Calu3 (cell line): ENCODE measurements around the gene APOBEC3B. TPM values are rescaled to one million over a fixed set of nuclear protein-coding genes. Genes with fewer than 3 reads are reported as not detected.
"Not testable (repeated sequence)": the region's sequence is repeated elsewhere in the genome, so short reads cannot be mapped to it uniquely, and the experiment has no call there.

Experiments used
- BruUV-seq: library from RNA; stranded (reverse); fragments of 400-500 nt; replicated peaks from 2 replicates; lab custom pipeline; 2021; lab: Mats Ljungman, UMichigan
- CTCF ChIA-PET: fragments of 300-600 bp; sonication (Branson Sonifier 250); formaldehyde crosslinking; loops from one replicate; lab custom pipeline; 2022; ENCODE audit warnings: antibody characterized with exemption; lab: Charles Lee
- DNase-seq: peaks from one replicate; pipeline ENCODE4 v3.0.0; 2022
- H3K27ac Mint-ChIP-seq: one replicate; pipeline ENCODE4 v1.8.0; 2022; ENCODE audit warnings: mixed read lengths; ENCODE audit not compliant: unreplicated experiment
- H3K27me3 Mint-ChIP-seq: one replicate; pipeline ENCODE4 v1.8.0; 2022; ENCODE audit warnings: mixed read lengths; ENCODE audit not compliant: unreplicated experiment
- H3K36me3 Mint-ChIP-seq: one replicate; pipeline ENCODE4 v1.8.0; 2022; ENCODE audit warnings: mild to moderate bottlenecking, moderate library complexity, mixed read lengths; ENCODE audit not compliant: insufficient read depth, unreplicated experiment
- H3K4me1 Mint-ChIP-seq: one replicate; pipeline ENCODE4 v1.8.0; 2022; ENCODE audit warnings: mild to moderate bottlenecking, low read depth, mixed read lengths; ENCODE audit not compliant: unreplicated experiment
- H3K4me3 Mint-ChIP-seq: one replicate; pipeline ENCODE4 v1.8.0; 2022; ENCODE audit warnings: mild to moderate bottlenecking, low read depth, moderate library complexity, mixed read lengths; ENCODE audit not compliant: unreplicated experiment
- H3K9me3 Mint-ChIP-seq: one replicate; pipeline ENCODE4 v1.8.0; 2022; ENCODE audit warnings: low read depth, mixed read lengths; ENCODE audit not compliant: unreplicated experiment
- CTCF ChIP-seq: fragments of 200-600 bp; IDR thresholded peaks from one replicate; pipeline ENCODE4 v1.8.0; 2022; ENCODE audit warnings: antibody characterized with exemption; ENCODE audit not compliant: unreplicated experiment
- intact Hi-C: fragments of 100-400 bp; cut with micrococcal nuclease; formaldehyde crosslinking; loops from one replicate; pipeline ENCODE4 v1.10.0; 2022; ENCODE audit not compliant: unreplicated experiment
- total RNA-seq: library from RNA; stranded (reverse); gene quantifications from 2 replicates; pipeline ENCODE4 v1.2.3, GENCODE V29; 2022

The APOBEC3B gene
- total RNA-seq, 1 experiment from 2014 or later: 43.3 TPM

GRCh38 chr22:38973289-38974169 lies 8.6 kb upstream of the APOBEC3B start:
- peak; percentile 49 for TF ChIP-seq CTCF
- H3K4me3 Mint-ChIP-seq: no peak overlapping the region
- H3K27me3 Mint-ChIP-seq: peaks cover 18% of the 10 kb centered on the region
- no peak overlapping the region for H3K27ac Mint-ChIP-seq
- no peaks in the 10 kb centered on the region for H3K36me3 Mint-ChIP-seq
- DNase-seq: peak; percentile 53
- H3K9me3 Mint-ChIP-seq: peaks cover 3% of the 10 kb centered on the region
- intact Hi-C loops: no loop called here
- CTCF ChIA-PET: interaction anchor here (0.6 kb wide), 2 partner anchors 31 to 474 kb away, joined by 4 to 5 read pairs; no protein-coding TSS in a partner anchor
- H3K4me1 Mint-ChIP-seq: peaks cover 9% of the 10 kb centered on the region
- BruUV-seq: no TSS peak

GRCh38 chr22:38974170-38974825 lies 7.8 kb upstream of the APOBEC3B start:
- DNase-seq: no peak
- no peak for TF ChIP-seq CTCF
- Mint-ChIP-seq H3K4me1 (peaks cover 9% of the 10 kb centered on the region), H3K4me3 (no peak overlapping the region), H3K36me3 (no peaks in the 10 kb centered on the region), H3K9me3 (peaks cover 3% of the 10 kb centered on the region), H3K27ac (no peak overlapping the region), H3K27me3 (peaks cover 18% of the 10 kb centered on the region)
- no TSS peak for BruUV-seq
- intact Hi-C loops: no loop called here
- CTCF ChIA-PET: interaction anchor here (0.6 kb wide), 2 partner anchors 164 to 475 kb away, joined by 4 read pairs; no protein-coding TSS in a partner anchor

GRCh38 chr22:38974826-38975175 lies 7.3 kb upstream of the APOBEC3B start:
- Mint-ChIP-seq H3K27me3 (peaks cover 18% of the 10 kb centered on the region), H3K27ac (no peak overlapping the region), H3K36me3 (no peaks in the 10 kb centered on the region), H3K4me1 (peaks cover 9% of the 10 kb centered on the region), H3K9me3 (peaks cover 3% of the 10 kb centered on the region), H3K4me3 (no peak overlapping the region)
- TF ChIP-seq CTCF: no peak
- CTCF ChIA-PET: interaction anchor here (0.7 kb wide), 1 partner anchor 526 kb away, joined by 3 read pairs; no protein-coding TSS in a partner anchor
- no TSS peak for BruUV-seq
- intact Hi-C loops: no loop called here
- no peak for DNase-seq

- H3K4me3 Mint-ChIP-seq, BruUV-seq, intact Hi-C loops, CTCF ChIA-PET, H3K27ac Mint-ChIP-seq, H3K36me3 Mint-ChIP-seq, H3K4me1 Mint-ChIP-seq, DNase-seq, H3K9me3 Mint-ChIP-seq, H3K27me3 Mint-ChIP-seq: not testable (repeated sequence)
Measured at GRCh38 chr22:38977289-38977688, 4.9 kb upstream of the APOBEC3B start.

GRCh38 chr22:38980587-38980986 lies 1.6 kb upstream of the APOBEC3B start:
- peaks cover 23% of the 10 kb centered on the region for H3K36me3 Mint-ChIP-seq
- not testable (repeated sequence) for H3K27ac Mint-ChIP-seq, DNase-seq, H3K4me1 Mint-ChIP-seq, BruUV-seq, H3K9me3 Mint-ChIP-seq, H3K27me3 Mint-ChIP-seq, H3K4me3 Mint-ChIP-seq
- CTCF ChIA-PET: interaction anchor here (0.6 kb wide), 1 partner anchor 10 kb away, joined by 7 read pairs; no protein-coding TSS in a partner anchor
- intact Hi-C loops: loop anchor here (5.0 kb wide), 1 partner anchor 58 kb away; no protein-coding TSS in a partner anchor
